Adrenal gland (tissue), 5 donors: ENCODE measurements around the gene CA4.

Experiments
- POLR2A ChIP-seq, 2 donors: fragments of 450-650 bp; IDR thresholded peaks; one replicate each; pipeline ENCODE4 v1.6.1; 2017; ENCODE audit warnings: antibody characterized with exemption in 2 of 2, mild to moderate bottlenecking in 2 of 2, moderate library complexity in 1 of 2
- TF ChIP-seq, protein P1 (sequence below), 6 experiments: fragments of 450-650 bp in 4 of 6; fragments of 200-600 bp in 2 of 6; sonication (generic) in 1 of 6; IDR thresholded peaks; 1 replicate in 5 of 6; 2 replicates in 1 of 6; pipeline versions ENCODE4 v1.5.1 to v1.8.0; 2016 to 2021; ENCODE audit warnings: antibody characterized with exemption in 6 of 6, mild to moderate bottlenecking in 2 of 6, moderate library complexity in 1 of 6
- donor health status: DM: no; HTN: no; CAD: no.

DNA sequence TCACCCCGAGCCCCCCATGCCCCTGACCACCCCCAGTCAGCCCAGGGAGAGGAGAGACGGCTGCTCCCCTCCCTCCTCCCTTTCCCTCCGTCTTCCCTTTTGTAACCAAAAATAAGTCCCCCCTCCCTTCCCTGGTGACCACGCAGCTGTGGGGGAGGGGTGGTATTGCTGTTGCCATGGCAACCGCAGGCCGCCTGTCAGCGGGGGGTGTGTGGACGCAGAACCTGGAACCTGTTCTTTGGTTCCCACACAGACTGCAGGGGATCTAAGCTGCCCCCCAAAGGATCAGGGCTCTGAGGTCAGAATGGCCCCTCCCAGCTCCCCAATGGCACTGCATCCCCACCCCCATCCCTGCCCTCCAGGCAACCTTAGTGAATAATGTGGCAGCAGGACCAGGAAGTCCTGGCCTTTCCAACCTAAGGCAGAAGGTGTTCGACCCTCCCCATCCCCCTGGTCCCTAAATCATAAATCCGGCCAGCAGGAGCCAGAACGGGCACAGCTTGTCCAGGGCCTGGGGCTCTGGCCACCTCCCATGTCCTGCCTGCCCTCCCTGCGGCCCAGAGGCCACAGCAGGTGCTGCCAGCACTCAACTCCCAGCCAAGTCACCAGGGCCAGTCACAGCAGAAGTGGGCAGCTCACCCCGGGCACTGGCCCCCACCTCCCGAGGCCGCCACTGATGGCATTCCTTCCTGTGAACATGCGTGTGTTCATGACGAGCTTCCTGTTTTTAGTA lies 12.0 kb downstream of the CA4 start:
- TF ChIP-seq, protein P1, sequence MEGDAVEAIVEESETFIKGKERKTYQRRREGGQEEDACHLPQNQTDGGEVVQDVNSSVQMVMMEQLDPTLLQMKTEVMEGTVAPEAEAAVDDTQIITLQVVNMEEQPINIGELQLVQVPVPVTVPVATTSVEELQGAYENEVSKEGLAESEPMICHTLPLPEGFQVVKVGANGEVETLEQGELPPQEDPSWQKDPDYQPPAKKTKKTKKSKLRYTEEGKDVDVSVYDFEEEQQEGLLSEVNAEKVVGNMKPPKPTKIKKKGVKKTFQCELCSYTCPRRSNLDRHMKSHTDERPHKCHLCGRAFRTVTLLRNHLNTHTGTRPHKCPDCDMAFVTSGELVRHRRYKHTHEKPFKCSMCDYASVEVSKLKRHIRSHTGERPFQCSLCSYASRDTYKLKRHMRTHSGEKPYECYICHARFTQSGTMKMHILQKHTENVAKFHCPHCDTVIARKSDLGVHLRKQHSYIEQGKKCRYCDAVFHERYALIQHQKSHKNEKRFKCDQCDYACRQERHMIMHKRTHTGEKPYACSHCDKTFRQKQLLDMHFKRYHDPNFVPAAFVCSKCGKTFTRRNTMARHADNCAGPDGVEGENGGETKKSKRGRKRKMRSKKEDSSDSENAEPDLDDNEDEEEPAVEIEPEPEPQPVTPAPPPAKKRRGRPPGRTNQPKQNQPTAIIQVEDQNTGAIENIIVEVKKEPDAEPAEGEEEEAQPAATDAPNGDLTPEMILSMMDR (IDR thresholded peaks at IDR 0.05) = no peak
- TF ChIP-seq POLR2A (IDR thresholded peaks at IDR 0.05) = no peak
